Stimulated activated effector memory CD8-positive, alpha-beta T cell treated with anti-CD3 and anti-CD28 coated beads, Interleukin-12 subunit alpha, Interleukin-12 subunit beta, amount 100 ng/mL, for 72 hours (primary cell): ENCODE data around the gene CETP.

Source experiments
- ATAC-seq: fragments of 150-1000 bp; cut with Tn5 transposase; 2 replicates; pipeline ENCODE4 v1.10.0; 2021
- DNase-seq, 2 donors: peaks; one replicate each; pipeline ENCODE4 v3.0.0; 2021 to 2022; ENCODE audit warnings: low spot score in 2 of 2
- H3K27ac Mint-ChIP-seq: one replicate; pipeline ENCODE4 v1.8.0; 2022; ENCODE audit warnings: mild to moderate bottlenecking, mixed read lengths
- H3K36me3 Mint-ChIP-seq: one replicate; pipeline ENCODE4 v1.8.0; 2022; ENCODE audit warnings: mild to moderate bottlenecking, mixed read lengths
- H3K4me1 Mint-ChIP-seq: one replicate; pipeline ENCODE4 v1.8.0; 2022; ENCODE audit warnings: mixed read lengths
- H3K4me3 Mint-ChIP-seq: one replicate; pipeline ENCODE4 v1.8.0; 2022; ENCODE audit warnings: mild to moderate bottlenecking, mixed read lengths
- H3K9me3 Mint-ChIP-seq: one replicate; pipeline ENCODE4 v1.8.0; 2022; ENCODE audit warnings: mixed read lengths

The CETP gene

GRCh38 chr16:56961851-56962281 is at the start of gene CETP:
Gene CETP, plus strand, starts transcription at chr16:56961950. Its CDS starts 30 bp downstream, at chr16:56961980.
- Mint-ChIP-seq H3K4me3 (no peak within 1 kb of the TSS), H3K27ac (no peak within 1 kb of the TSS), H3K4me1 (peaks cover 20% of the 10 kb centered on the region), H3K36me3 (peaks cover 6% of the 10 kb centered on the region), H3K9me3 (no peaks in the 10 kb centered on the region)
- no peak for DNase-seq
- no peak for ATAC-seq

GRCh38 chr16:56912746-56913708 is 48.7 kb upstream of the CETP start:
- H3K4me3 Mint-ChIP-seq, result no peak overlapping the region
- H3K27ac Mint-ChIP-seq, result peak overlapping the region; percentile 64
- H3K4me1 Mint-ChIP-seq, result peaks cover 36% of the 10 kb centered on the region
- DNase-seq, result no peak
- H3K9me3 Mint-ChIP-seq, result no peaks in the 10 kb centered on the region
- no peaks in the 10 kb centered on the region for H3K36me3 Mint-ChIP-seq
- peak; percentile 17 for ATAC-seq

- Mint-ChIP-seq H3K36me3 (no peaks in the 10 kb centered on the region), H3K27ac (peak overlapping the region; percentile 24)
- ATAC-seq, result no peak
Measured at GRCh38 chr16:56914896-56915295, 46.9 kb upstream of the CETP start.

GRCh38 chr16:56915336-56916119 is 46.2 kb upstream of the CETP start:
- Mint-ChIP-seq H3K27ac (peak overlapping the region; percentile 73), H3K36me3 (no peaks in the 10 kb centered on the region), H3K4me1 (peaks cover 44% of the 10 kb centered on the region), H3K4me3 (no peak overlapping the region), H3K9me3 (no peaks in the 10 kb centered on the region)
- ATAC-seq (no peak), DNase-seq (no peak)

More at GRCh38 chr16:56914896-56915295, 46.9 kb upstream of the CETP start:
- DNase-seq, result no peak
- Mint-ChIP-seq H3K4me1 (peaks cover 49% of the 10 kb centered on the region), H3K9me3 (no peaks in the 10 kb centered on the region), H3K4me3 (no peak overlapping the region)

GRCh38 chr16:56916571-56917403 is 45.0 kb upstream of the CETP start:
- peak overlapping the region; percentile 73 for H3K27ac Mint-ChIP-seq
- H3K4me1 Mint-ChIP-seq, result peaks cover 42% of the 10 kb centered on the region

GRCh38 chr16:56918467-56919012 is 43.2 kb upstream of the CETP start:
- ATAC-seq (no peak), DNase-seq (no peak)
- Mint-ChIP-seq H3K4me1 (peaks cover 33% of the 10 kb centered on the region), H3K36me3 (no peaks in the 10 kb centered on the region), H3K4me3 (no peak overlapping the region), H3K27ac (peak overlapping the region; percentile 73), H3K9me3 (no peaks in the 10 kb centered on the region)

More at GRCh38 chr16:56916571-56917403, 45.0 kb upstream of the CETP start:
- ATAC-seq (peak; percentile 82), DNase-seq (peak in 1 of 2 donors; percentile 63)
- Mint-ChIP-seq H3K9me3 (no peaks in the 10 kb centered on the region), H3K36me3 (no peaks in the 10 kb centered on the region), H3K4me3 (peak overlapping the region; percentile 22)

GRCh38 chr16:56919099-56919800 is 42.5 kb upstream of the CETP start:
- Mint-ChIP-seq H3K36me3 (no peaks in the 10 kb centered on the region), H3K4me3 (no peak overlapping the region), H3K4me1 (peaks cover 38% of the 10 kb centered on the region), H3K27ac (peak overlapping the region; percentile 73), H3K9me3 (no peaks in the 10 kb centered on the region)
- DNase-seq, result no peak
- ATAC-seq, result peak; percentile 39

- Mint-ChIP-seq H3K4me3 (no peak overlapping the region), H3K4me1 (peaks cover 39% of the 10 kb centered on the region), H3K27ac (no peak overlapping the region), H3K9me3 (no peaks in the 10 kb centered on the region), H3K36me3 (no peaks in the 10 kb centered on the region)
- DNase-seq, result no peak
- no peak for ATAC-seq
Measured at GRCh38 chr16:56921571-56921970, 40.2 kb upstream of the CETP start.

GRCh38 chr16:56923481-56924091 is 38.2 kb upstream of the CETP start:
- H3K36me3 Mint-ChIP-seq, result no peaks in the 10 kb centered on the region
- no peak for DNase-seq
- peak overlapping the region; percentile 24 for H3K27ac Mint-ChIP-seq
- peaks cover 19% of the 10 kb centered on the region for H3K4me1 Mint-ChIP-seq
- no peaks in the 10 kb centered on the region for H3K9me3 Mint-ChIP-seq
- no peak overlapping the region for H3K4me3 Mint-ChIP-seq
- no peak for ATAC-seq

- H3K9me3 Mint-ChIP-seq, result no peaks in the 10 kb centered on the region
- peaks cover 21% of the 10 kb centered on the region for H3K4me1 Mint-ChIP-seq
- H3K27ac Mint-ChIP-seq, result no peak overlapping the region
- no peak for ATAC-seq
- H3K4me3 Mint-ChIP-seq, result no peak overlapping the region
- DNase-seq, result no peak
- peaks cover 14% of the 10 kb centered on the region for H3K36me3 Mint-ChIP-seq
Measured at GRCh38 chr16:56927471-56927870, 34.3 kb upstream of the CETP start.

GRCh38 chr16:56929639-56930038 is 32.1 kb upstream of the CETP start:
- no peak for DNase-seq
- peaks cover 27% of the 10 kb centered on the region for H3K4me1 Mint-ChIP-seq
- no peak overlapping the region for H3K27ac Mint-ChIP-seq
- H3K9me3 Mint-ChIP-seq, result no peaks in the 10 kb centered on the region
- peaks cover 36% of the 10 kb centered on the region for H3K36me3 Mint-ChIP-seq
- ATAC-seq, result no peak
- no peak overlapping the region for H3K4me3 Mint-ChIP-seq

GRCh38 chr16:56930486-56931270 is 31.1 kb upstream of the CETP start:
- H3K36me3 Mint-ChIP-seq, result peaks cover 46% of the 10 kb centered on the region
- H3K4me1 Mint-ChIP-seq, result peaks cover 35% of the 10 kb centered on the region
- ATAC-seq (no peak), DNase-seq (peak in 1 of 2 donors; percentile 56)
- H3K4me3 Mint-ChIP-seq, result peak overlapping the region; percentile 99
- H3K9me3 Mint-ChIP-seq, result no peaks in the 10 kb centered on the region
- peak overlapping the region; percentile 100 for H3K27ac Mint-ChIP-seq

GRCh38 chr16:56931271-56931891 is 30.4 kb upstream of the CETP start:
- ATAC-seq, result peak; percentile 0
- Mint-ChIP-seq H3K4me1 (peaks cover 38% of the 10 kb centered on the region), H3K4me3 (peak overlapping the region; percentile 99), H3K36me3 (peaks cover 53% of the 10 kb centered on the region), H3K27ac (peak overlapping the region; percentile 100), H3K9me3 (no peaks in the 10 kb centered on the region)
- no peak for DNase-seq
